H54 (cell line): ENCODE data around the gene BTNL9.

ENCODE experiments used
- DNase-seq: peaks from one replicate; pipeline ENCODE4 v3.0.0; 2011; ENCODE audit warnings: low spot score, mixed read lengths; ENCODE audit not compliant: insufficient read length
- FAIRE-seq: peaks from 3 replicates; lab custom pipeline; 2011; peaks lifted over from hg19 to GRCh38; lab: Jason Lieb, UNC
- POLR2A ChIP-seq: IDR thresholded peaks from 2 replicates; pipeline ENCODE4 v1.6.1; 2011; ENCODE audit warnings: low read depth, mild to moderate bottlenecking, low read length

BTNL9 gene

DNA sequence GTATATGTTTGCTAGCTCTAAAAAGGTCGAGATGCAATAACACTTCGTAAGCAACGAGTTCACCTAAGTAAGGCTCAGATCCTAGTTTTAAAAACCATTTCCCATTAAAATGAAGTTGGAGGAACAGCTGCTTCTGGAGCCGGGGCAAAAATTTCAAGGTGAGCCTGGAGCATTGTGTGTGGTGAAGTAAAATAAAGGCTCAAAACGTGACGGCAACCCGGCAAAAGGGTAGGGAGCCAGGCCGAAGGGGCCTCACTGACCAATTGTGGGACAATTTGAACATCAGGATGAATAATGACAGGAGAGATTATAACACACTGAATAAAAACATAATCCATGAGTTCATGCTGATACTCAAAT, 20.1 kb downstream of the BTNL9 start:
- no peak for FAIRE-seq
- no peak for DNase-seq
- no peak for TF ChIP-seq POLR2A

DNA sequence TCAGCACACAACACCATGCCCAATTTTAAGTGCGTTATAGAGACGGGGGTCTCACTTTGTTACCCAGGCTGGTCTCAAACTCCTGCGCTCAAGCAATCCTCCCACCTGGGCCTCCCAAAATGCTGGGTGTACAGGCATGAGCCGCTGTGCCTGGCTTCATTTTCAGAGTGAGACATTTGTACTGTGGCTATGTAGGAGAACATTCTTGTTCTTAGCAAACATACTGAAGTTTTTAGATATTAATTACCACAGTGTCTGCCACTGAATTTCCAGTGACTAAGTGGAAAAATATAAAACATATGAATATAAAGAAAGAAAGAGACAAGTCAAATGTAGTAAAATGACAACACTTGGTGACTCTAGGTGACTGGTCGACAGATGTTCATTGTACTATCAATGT, 20.9 kb downstream of the BTNL9 start:
- no peak for TF ChIP-seq POLR2A
- no peak for FAIRE-seq
- DNase-seq, result no peak

DNA sequence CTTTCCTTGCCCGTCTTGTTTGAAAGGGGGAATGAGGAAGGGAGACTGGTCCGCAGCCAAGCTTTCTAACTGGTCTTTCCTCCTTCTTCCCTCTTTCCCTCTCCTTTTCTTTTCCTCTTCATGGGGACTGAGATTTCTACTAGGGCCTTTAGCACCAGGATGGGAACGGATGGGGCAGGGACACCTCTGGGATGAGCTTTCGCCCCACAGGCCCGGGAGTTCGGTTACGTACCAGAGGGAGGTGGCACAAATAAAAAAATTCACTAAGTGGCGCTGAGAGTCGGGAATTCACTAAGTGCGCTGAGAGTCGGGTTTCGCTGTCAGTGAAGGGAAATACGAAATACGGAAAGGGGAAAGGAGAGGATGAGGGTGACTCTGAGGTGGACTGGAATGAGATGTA, 21.6 kb downstream of the BTNL9 start:
- DNase-seq (no peak), FAIRE-seq (no peak)
- no peak for TF ChIP-seq POLR2A

DNA sequence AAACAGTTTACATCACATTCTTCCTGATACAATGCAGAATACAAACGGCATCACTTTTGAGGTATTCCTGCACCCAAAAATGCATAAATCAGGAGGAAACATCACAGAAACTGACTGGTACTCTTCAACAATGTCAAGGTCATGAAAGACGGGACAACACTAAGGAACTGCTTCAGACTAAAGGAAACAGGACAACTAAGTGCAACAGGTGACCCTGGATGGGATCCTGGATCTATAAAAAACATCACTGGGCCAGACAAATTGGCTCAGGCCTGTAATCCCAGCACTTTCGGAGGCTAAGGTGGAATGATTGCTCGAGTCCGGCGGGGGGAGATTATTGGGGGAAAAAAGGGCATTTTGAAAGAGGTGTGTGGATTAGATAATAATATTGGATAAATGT, 22.6 kb downstream of the BTNL9 start:
- FAIRE-seq (no peak), DNase-seq (no peak)
- no peak for TF ChIP-seq POLR2A

DNA sequence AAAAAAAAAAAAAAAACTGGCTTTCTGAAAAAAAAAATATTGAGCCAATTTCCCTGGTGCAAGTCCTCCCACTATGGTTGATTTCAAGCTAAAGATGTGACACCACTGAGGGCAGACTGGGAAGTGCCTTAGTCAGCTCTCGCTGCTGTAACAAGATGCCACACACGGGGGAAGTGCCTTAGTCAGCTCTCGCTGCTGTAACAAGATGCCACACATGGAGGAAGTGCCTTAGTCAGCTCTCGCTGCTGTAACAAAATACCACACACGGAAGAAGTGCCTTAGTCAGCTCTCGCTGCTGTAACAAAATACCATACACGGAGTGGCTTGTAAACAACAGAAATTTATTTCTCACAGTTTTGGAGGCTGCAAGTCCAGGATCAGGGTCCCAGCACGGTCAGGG, 23.4 kb downstream of the BTNL9 start:
- FAIRE-seq, result no peak
- TF ChIP-seq POLR2A, result no peak
- no peak for DNase-seq

DNA sequence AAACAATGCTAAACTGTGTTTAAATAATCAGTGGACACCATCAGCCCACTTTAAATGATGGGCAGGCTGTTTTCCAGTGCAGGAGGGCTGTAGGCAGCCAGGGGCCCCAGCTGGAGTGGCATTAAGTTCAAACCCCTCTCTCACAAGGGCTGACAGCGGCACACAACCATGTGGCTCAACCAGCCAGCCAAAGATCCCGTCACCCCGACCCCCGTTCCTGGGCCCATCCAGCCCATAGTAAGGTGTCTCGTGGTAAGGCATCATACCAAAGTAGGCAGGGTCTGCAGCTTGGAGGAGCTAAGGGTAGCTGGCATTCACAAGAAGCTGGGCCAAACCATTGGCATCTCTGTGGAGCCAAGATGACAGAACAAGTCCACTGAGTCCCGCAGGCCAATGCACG, 24.9 kb downstream of the BTNL9 start:
- FAIRE-seq, result no peak
- no peak for TF ChIP-seq POLR2A

DNA sequence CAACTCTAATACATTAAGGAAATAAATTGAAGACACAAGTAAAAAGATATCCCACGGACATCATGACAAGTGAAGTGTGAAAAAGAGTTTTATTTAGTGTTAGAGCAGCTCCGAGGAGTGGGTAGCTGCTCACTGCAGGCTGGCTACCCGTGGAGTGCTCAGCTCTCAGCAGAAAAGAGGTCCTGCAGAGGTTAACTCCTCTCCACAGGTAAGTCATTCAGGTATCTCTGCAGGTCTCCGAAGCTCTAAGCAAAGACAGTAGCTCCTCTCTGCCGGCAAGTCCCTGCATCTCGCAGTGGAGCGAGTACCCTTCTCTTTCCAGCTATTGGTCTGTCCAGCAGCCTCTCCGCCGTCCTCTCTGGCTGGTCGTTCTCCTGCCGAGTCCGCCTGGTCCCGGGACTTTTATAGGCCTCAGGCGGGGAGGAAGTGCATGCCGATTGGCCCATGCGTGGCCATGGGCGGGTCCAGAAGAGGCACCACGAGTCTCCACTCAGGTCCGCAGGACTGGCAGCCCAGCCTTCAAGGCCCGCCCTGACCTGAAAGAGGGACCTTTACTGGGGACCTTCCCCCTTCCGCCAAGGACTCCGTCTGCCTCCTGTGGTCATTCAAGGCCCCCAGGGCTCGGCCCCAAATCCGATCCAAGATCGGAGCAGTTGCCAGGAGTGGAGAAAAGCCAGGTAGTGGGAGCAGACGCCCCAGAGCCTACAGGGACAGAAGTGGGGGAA, 29.9 kb downstream of the BTNL9 start:
- DNase-seq, result no peak
- FAIRE-seq, result no peak
- peak; percentile 94 for TF ChIP-seq POLR2A

More for the DNA sequence above, 24.9 kb downstream of the BTNL9 start:
- no peak for DNase-seq

DNA sequence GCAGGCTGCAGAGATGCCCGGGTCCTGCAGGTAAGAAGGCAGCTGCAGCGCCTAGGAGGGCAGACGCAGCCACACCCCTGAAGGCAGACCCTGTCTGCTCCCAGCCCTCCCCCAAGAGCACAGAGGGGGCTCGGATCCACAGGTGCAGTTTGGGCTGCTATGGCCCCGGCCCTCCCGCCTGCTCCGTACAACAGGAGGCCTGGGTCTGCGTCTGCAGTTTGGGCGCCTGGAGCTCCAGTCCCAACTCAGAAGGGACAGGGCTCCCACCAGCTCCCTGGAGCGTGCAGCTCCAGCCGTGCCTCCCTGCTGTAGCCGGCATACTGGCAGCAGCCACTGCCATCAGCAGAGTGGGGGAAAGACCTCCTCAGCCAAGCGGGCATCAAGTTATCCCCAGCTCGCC, 30.5 kb downstream of the BTNL9 start:
- no peak for TF ChIP-seq POLR2A
- FAIRE-seq, result no peak
- DNase-seq, result no peak

DNA sequence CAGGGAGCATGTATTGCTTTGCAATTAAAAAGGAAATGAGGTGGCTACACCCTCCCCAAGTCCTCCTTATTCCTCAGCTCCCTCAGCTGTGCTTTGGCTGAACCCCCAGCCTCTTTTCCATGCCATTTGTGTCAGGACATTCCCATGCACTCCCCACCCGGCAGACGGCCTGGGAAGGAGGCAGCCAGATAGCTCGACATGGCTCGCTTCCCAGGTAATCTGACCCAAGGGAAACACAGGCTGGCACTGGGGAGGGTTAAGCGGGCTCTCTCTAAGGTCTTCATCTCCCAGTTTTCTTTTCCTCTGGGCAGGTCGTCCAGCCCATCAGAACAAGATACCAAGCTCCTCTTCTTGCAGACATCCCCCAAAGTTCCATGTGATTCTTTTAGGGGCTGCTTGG, 31.2 kb downstream of the BTNL9 start:
- TF ChIP-seq POLR2A, result no peak
- FAIRE-seq (no peak), DNase-seq (no peak)

DNA sequence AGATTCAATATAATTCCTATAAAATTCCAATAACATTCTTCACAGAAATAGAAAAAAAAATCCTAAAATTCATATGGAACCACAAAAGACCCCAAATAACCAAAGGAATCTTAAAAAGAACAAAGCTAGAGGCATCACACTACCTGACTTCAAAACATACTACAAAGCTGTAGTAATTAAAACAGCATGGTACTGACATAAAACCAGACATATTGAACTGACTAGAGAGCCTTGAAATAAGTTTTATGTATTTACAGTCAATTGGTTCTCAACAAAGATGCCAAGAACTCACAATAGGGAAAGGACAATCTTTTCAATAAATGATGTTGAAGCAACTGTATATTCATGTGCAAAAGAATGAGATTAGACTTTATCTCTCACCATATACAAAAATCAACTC, 36.9 kb downstream of the BTNL9 start:
- no peak for TF ChIP-seq POLR2A
- DNase-seq (no peak), FAIRE-seq (no peak)

DNA sequence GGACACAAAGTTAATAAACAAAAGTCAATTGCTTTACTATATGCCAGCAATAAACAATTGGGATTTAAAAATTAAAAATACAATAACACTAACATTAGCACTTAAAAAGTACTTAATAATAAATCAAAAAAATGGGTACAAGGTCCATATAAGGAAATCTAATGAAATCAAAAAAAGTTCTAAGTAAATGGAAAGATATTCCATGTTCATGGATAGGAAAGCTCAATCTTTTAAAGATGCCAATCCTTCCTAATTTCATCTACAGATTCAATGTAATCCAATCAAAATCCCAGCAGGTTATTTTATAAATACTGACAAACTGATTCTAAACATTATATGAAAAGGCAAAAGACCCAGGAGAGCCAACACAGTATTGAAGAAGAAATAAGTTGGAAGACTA, 41.9 kb downstream of the BTNL9 start:
- no peak for FAIRE-seq
- no peak for TF ChIP-seq POLR2A
- DNase-seq, result no peak

DNA sequence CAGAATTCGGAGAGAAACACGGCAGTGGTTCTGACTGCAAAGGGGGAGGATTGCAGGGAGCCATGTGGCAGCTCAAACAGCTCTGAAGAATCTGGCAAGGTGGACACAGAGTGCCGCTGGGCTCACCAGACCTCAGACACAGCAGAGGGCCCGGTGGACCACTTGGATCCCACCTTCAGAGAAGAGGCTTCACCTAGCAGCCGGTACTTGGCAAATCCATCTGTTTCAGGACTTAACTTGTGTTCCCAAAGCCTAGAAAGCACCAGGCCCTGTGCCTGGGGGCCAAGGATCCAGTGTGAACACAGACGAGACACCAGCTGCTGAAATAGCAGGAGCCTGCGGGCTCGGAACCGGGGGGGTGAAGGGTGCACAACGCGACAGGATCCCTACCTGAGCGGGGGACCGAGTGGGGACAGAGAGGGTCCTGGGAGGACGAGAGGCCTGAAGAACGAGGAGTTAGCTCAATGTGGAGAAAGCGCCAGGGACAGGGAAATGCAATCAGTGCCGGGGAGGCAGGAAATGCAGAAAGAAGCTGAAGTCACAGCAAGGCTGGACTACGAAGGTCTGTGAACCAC, 44.6 kb downstream of the BTNL9 start:
- FAIRE-seq (no peak), DNase-seq (no peak)
- no peak for TF ChIP-seq POLR2A

DNA sequence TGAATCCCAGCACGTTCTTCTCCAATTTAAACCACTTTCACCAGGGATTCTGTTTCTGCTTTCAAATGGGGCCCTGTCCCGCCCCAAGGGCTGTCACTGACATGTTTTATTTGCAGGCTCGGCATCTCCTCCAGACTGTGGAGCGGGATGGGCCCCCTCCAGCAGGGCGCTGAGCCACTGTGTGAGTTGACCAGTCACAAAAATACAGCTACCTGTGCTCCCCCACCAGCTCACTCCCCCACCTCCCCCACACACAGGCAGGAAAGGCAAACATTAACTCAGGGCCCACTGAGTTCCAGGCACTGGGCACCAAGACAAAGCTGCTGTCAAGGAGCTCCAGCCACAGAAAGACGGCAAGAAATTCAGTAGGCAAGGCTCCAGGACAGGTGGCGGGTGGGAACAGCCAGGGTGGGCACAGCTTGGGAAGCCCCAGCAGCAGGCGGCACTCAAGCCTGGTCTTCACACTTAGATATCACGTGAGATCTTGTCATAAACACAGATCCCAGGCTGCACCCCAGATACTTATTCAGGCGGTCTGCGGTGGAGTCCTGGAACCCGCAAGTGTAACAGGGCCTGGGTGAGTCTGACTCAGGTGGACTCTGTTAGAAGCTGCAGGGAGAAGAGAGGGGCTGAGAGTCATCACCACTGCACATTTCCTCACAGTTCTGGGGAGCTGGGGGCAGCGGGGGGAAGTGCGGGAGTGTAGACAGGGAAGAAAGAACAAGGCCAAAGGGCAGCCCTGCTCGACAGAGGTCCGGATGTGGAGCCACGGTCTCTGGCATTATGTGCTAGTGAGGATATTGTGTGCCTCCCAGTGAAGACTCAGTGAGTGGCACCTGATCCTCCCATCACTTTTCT, 46.2 kb downstream of the BTNL9 start:
- no peak for TF ChIP-seq POLR2A
- no peak for FAIRE-seq

DNA sequence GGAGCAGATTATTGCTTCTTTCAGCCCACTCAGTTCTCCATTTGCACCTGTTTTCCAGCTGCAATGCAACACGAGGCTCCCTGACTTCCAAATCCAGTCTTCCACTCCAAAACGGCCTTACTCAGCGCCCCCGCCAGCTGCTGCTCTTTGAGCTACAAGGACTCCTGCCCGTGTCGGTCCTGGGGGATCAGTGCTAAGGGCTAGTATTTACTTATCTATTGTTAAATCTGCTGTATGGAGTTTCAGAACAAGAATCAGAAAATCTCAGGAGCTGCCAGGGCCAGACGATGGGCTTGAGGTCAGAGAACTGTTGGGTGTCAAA, 46.8 kb downstream of the BTNL9 start:
- TF ChIP-seq POLR2A, result no peak
- FAIRE-seq, result no peak
- no peak for DNase-seq

More for the DNA sequence above, 46.2 kb downstream of the BTNL9 start:
- no peak for DNase-seq
